Uterus (tissue), 4 donors: ENCODE results near the gene R3HDML. TPM values are rescaled to one million over a fixed set of nuclear protein-coding genes. Genes with fewer than 3 reads are reported as not detected.
"Not testable (repeated sequence)": the region's sequence is repeated elsewhere in the genome, so short reads cannot be mapped to it uniquely, and the experiment has no call there.

Experiments used
- DNase-seq, 2 donors: peaks; one replicate each; pipeline ENCODE4 v3.0.0-alpha.2; 2019 to 2020
- H3K27ac ChIP-seq, 2 donors: fragments of 200-600 bp; sonication (generic); 1 replicate in 1 of 2; 2 replicates in 1 of 2; pipeline ENCODE4 v1.5.1; 2016 to 2018
- H3K27me3 ChIP-seq, 2 donors: fragments of 200-600 bp; sonication (generic); one replicate each; pipeline ENCODE4 v1.5.1; 2018 to 2019; ENCODE audit warnings: control low read depth in 1 of 2
- H3K36me3 ChIP-seq, 2 donors: fragments of 200-600 bp; sonication (generic); one replicate each; pipeline ENCODE4 v1.5.1; 2019; ENCODE audit warnings: control low read depth in 1 of 2
- H3K4me1 ChIP-seq, 2 donors: fragments of 200-600 bp; sonication (generic); one replicate each; pipeline ENCODE4 v1.5.1; 2018 to 2019; ENCODE audit warnings: control low read depth in 1 of 2
- H3K4me3 ChIP-seq, 2 donors: fragments of 200-600 bp; sonication (generic); 1 replicate in 1 of 2; 2 replicates in 1 of 2; pipeline ENCODE4 v1.5.1; 2018 to 2019; ENCODE audit warnings: mild to moderate bottlenecking in 1 of 2
- H3K9me3 ChIP-seq, 2 donors: fragments of 200-600 bp; sonication (generic); one replicate each; pipeline ENCODE4 v1.5.1; 2019; ENCODE audit warnings: control low read depth in 1 of 2
- CTCF ChIP-seq, 4 experiments: fragments of 200-600 bp in 2 of 4; fragments of 450-650 bp in 2 of 4; sonication (generic) in 2 of 4; IDR thresholded peaks; one replicate each; pipeline ENCODE4 v1.5.1; 2016 to 2019; ENCODE audit warnings: antibody characterized with exemption in 4 of 4, mild to moderate bottlenecking in 2 of 4, moderate library complexity in 1 of 4
- POLR2A ChIP-seq, 2 donors: fragments of 450-650 bp; IDR thresholded peaks; one replicate each; pipeline ENCODE4 v1.6.1; 2016; ENCODE audit warnings: antibody characterized with exemption in 2 of 2, mild to moderate bottlenecking in 1 of 2, moderate library complexity in 1 of 2
- intact Hi-C: fragments of 100-400 bp; cut with DNase I; formaldehyde crosslinking; loops from one replicate; pipeline ENCODE4 v1.15.1; 2023; ENCODE audit warnings: low total_unique reads
- total RNA-seq, 4 donors: library from RNA; depleted of rRNA in 3 of 4; stranded (reverse); fragments of >200 nt in 3 of 4; gene quantifications; one replicate each; pipeline versions ENCODE4 v1.1.0 to v1.2.4, GENCODE V29; 2014 to 2023
- donor health status: DM: yes; HTN: yes; CAD: no.

Gene R3HDML
- total RNA-seq, 4 donors from 2014 or later = not detected

DNA sequence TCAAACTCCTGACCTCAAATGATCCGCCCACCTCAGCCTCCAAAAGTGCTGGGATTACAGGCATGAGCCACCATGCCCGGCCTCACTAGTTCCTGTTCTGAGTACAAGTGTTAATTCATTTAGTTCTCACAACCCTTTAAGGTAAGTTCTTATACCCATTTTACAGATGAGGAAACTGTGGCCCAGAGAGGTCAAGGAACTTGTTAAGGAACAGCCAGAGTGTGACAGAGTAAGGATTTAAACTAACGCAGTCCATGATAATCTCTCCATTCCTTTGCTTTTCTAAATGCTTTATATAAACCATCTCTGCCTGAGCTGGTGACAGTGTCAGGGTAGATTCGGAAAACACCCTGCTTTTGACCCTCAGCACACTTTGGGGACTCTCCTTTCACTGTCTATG, 39.1 kb upstream of the R3HDML start:
- no peak overlapping the region for H3K4me3 ChIP-seq
- intact Hi-C loops = no loop called here
- TF ChIP-seq POLR2A (IDR thresholded peaks at IDR 0.05) (no peak), CTCF (IDR thresholded peaks at IDR 0.05) (no peak)
- no peak for DNase-seq
- H3K4me1 ChIP-seq = no peaks in the 10 kb centered on the region
- H3K9me3 ChIP-seq = no peaks in the 10 kb centered on the region
- no peak overlapping the region for H3K27ac ChIP-seq
- no peaks in the 10 kb centered on the region for H3K36me3 ChIP-seq
- H3K27me3 ChIP-seq = no peaks in the 10 kb centered on the region

GRCh38 chr20:44299011-44299535, 37.8 kb upstream of the R3HDML start:
- intact Hi-C loops, H3K4me3 ChIP-seq, H3K27me3 ChIP-seq, H3K27ac ChIP-seq, H3K9me3 ChIP-seq, DNase-seq, H3K4me1 ChIP-seq, H3K36me3 ChIP-seq: not testable (repeated sequence)

GRCh38 chr20:44301285-44301684, 35.6 kb upstream of the R3HDML start:
- DNase-seq = no peak
- Histone ChIP-seq H3K4me1 (no peaks in the 10 kb centered on the region), H3K27ac (no peak overlapping the region), H3K36me3 (no peaks in the 10 kb centered on the region), H3K4me3 (no peak overlapping the region), H3K9me3 (no peaks in the 10 kb centered on the region), H3K27me3 (no peaks in the 10 kb centered on the region)
- intact Hi-C loops = no loop called here
- no peak for TF ChIP-seq POLR2A (IDR thresholded peaks at IDR 0.05)
- no peak for TF ChIP-seq CTCF (IDR thresholded peaks at IDR 0.05)

DNA sequence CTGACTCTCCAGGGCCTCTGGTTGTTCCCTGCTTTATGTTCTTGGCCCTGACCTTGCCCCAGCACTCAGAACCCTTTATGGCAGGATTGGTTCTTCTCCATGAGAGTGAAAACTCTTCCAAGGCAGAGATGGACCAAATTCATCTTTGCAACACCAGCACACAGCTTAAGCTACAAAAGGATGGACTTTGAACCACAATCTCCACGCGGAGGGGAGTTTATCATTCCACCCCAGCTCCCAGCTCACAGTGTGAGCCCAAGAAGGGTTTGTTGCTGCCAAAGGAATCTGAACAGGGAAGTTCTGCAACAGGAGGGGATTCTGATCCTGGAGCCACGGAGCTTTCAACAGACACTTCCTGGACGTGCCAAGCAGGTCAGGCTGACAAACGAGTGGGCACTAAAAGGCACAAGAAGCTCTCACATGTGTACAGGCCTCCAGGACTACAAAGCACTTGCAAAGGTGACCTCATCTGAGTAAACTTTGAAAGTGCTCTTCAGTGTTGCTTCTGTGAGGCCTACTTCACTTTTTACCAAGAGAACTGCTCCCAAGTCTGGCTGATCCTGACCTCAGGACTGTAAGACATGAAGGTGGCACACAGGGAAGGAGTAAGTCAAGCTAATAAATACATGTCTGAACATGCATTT, 34.7 kb upstream of the R3HDML start:
- intact Hi-C loops = no loop called here
- Histone ChIP-seq H3K4me3 (no peak overlapping the region), H3K27me3 (no peaks in the 10 kb centered on the region), H3K9me3 (no peaks in the 10 kb centered on the region), H3K27ac (no peak overlapping the region), H3K4me1 (no peaks in the 10 kb centered on the region), H3K36me3 (no peaks in the 10 kb centered on the region)
- no peak for DNase-seq
- TF ChIP-seq POLR2A (IDR thresholded peaks at IDR 0.05) (no peak), CTCF (IDR thresholded peaks at IDR 0.05) (no peak)

DNA sequence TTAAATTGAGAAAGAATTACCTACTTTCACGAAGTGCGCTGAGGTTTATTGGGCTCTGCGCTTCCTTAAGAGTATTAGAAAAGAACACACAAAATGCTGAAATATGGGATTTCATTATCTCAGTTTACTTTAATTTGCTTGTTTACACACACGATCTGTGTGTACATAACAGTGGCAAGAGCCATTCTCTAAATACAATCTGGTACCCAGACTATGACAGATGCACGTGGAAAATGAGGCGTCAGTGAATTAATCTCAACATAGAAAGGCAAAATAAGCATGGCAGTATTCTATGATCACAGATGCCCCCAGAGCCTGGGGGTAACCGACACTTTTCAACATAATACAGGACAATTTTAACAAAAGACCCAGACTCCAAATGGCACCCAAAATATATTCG, 34.1 kb upstream of the R3HDML start:
- TF ChIP-seq POLR2A (IDR thresholded peaks at IDR 0.05) (no peak), CTCF (IDR thresholded peaks at IDR 0.05) (no peak)
- Histone ChIP-seq H3K27ac (no peak overlapping the region), H3K27me3 (no peaks in the 10 kb centered on the region), H3K4me3 (no peak overlapping the region), H3K4me1 (no peaks in the 10 kb centered on the region), H3K9me3 (no peaks in the 10 kb centered on the region), H3K36me3 (no peaks in the 10 kb centered on the region)
- no peak for DNase-seq
- intact Hi-C loops = no loop called here

DNA sequence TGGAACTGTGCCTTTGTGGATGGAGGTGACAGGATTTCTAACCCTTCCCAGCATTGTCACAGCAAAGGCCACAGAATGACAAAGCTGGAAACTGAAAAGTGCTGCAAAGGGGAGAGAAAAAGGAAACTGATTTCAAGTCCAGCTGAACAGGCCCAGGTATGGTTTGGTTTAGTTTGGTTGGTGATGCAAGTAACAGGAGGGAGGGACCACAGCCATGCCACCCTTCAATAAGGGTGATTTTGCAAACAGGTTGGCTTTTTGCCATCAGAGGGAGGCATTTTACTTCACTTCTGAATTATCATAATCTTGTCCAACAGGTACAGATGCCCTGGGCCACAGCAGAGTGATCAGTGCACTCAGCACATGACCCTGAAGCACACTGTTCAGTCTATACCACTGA, 32.5 kb upstream of the R3HDML start:
- Histone ChIP-seq H3K4me3 (no peak overlapping the region), H3K9me3 (no peaks in the 10 kb centered on the region), H3K27me3 (no peaks in the 10 kb centered on the region), H3K27ac (no peak overlapping the region), H3K36me3 (no peaks in the 10 kb centered on the region), H3K4me1 (no peaks in the 10 kb centered on the region)
- no peak for DNase-seq
- intact Hi-C loops = no loop called here
- no peak for TF ChIP-seq POLR2A (IDR thresholded peaks at IDR 0.05)
- TF ChIP-seq CTCF (IDR thresholded peaks at IDR 0.05) = no peak
